CD14-positive monocyte (primary cell): ENCODE results near the gene FLNA. TPM values are rescaled to one million over a fixed set of nuclear protein-coding genes. Genes with fewer than 3 reads are reported as not detected.
A peak's percentile ranks its signal among the peaks of the same experiment; 100 is the strongest.
"Not testable (repeated sequence)": the region's sequence is repeated elsewhere in the genome, so short reads cannot be mapped to it uniquely, and the experiment has no call there.

Experiments used
- DNase-seq, 3 donors: peaks; one replicate each; pipeline ENCODE4 v3.0.0-alpha.2; 2011 to 2022
- H2AFZ ChIP-seq: 2 replicates; pipeline ENCODE4 v1.6.0; 2012; ENCODE audit warnings: mild to moderate bottlenecking, low read depth, low read length, inconsistent platforms; ENCODE audit not compliant: insufficient read depth, poor library complexity, severe bottlenecking
- H3K27ac ChIP-seq, 2 donors: 1 replicate in 1 of 2; 2 replicates in 1 of 2; pipeline ENCODE4 v1.5.1; 2012 to 2013; ENCODE audit warnings: low read length in 2 of 2, control low read depth in 1 of 2, inconsistent platforms in 1 of 2, low read depth in 1 of 2, mild to moderate bottlenecking in 1 of 2
- H3K27me3 ChIP-seq, 2 donors: one replicate each; pipeline versions ENCODE4 v1.6.0 to v1.6.1; 2011 to 2013; ENCODE audit warnings: low read length in 2 of 2; ENCODE audit not compliant: control insufficient read depth in 2 of 2, insufficient read depth in 2 of 2
- H3K36me3 ChIP-seq, 2 donors: replicated peaks in 1 of 2; 1 replicate in 1 of 2; 2 replicates in 1 of 2; pipeline versions ENCODE4 v1.5.1 to v1.6.1; 2012 to 2013; ENCODE audit warnings: low read length in 2 of 2, control low read depth in 1 of 2, inconsistent platforms in 1 of 2, mild to moderate bottlenecking in 1 of 2; ENCODE audit not compliant: insufficient read depth in 2 of 2, control insufficient read depth in 1 of 2
- H3K4me1 ChIP-seq, 2 donors: 1 replicate in 1 of 2; 2 replicates in 1 of 2; pipeline versions ENCODE4 v1.5.1 to v1.6.1; 2012 to 2013; ENCODE audit warnings: low read length in 2 of 2, control low read depth in 1 of 2, inconsistent platforms in 1 of 2, mild to moderate bottlenecking in 1 of 2, moderate library complexity in 1 of 2; ENCODE audit not compliant: insufficient read depth in 2 of 2, control insufficient read depth in 1 of 2
- H3K4me2 ChIP-seq: replicated peaks from 2 replicates; pipeline ENCODE3; 2012; ENCODE audit warnings: low read length, moderate library complexity, mild to moderate bottlenecking; ENCODE audit not compliant: poor library complexity, severe bottlenecking; ENCODE audit errors: extremely low read depth
- H3K4me3 ChIP-seq, 3 experiments: fragments of 200-600 bp in 1 of 3; sonication (generic) in 1 of 3; replicated peaks in 1 of 3; 1 replicate in 2 of 3; 2 replicates in 1 of 3; pipeline ENCODE4 v1.5.1; 2011 to 2013; ENCODE audit warnings: low read length in 3 of 3, mild to moderate bottlenecking in 3 of 3, control low read depth in 2 of 3, low read depth in 2 of 3, inconsistent platforms in 1 of 3, moderate library complexity in 1 of 3
- H3K79me2 ChIP-seq: 2 replicates; pipeline ENCODE4 v1.6.0; 2012; ENCODE audit warnings: mild to moderate bottlenecking, control low read depth, inconsistent platforms, low read length, moderate library complexity; ENCODE audit not compliant: insufficient read depth
- H3K9ac ChIP-seq: 2 replicates; pipeline ENCODE4 v1.6.0; 2017; ENCODE audit warnings: low read length, mild to moderate bottlenecking; ENCODE audit not compliant: insufficient read depth, poor library complexity, severe bottlenecking
- H3K9me3 ChIP-seq, 2 donors: replicated peaks in 1 of 2; 1 replicate in 1 of 2; 2 replicates in 1 of 2; pipeline versions ENCODE4 v1.5.1 to v1.6.1; 2012 to 2013; ENCODE audit warnings: low read length in 2 of 2, control low read depth in 1 of 2; ENCODE audit not compliant: control insufficient read depth in 1 of 2, insufficient read depth in 1 of 2
- H4K20me1 ChIP-seq: 2 replicates; pipeline ENCODE4 v1.6.0; 2012; ENCODE audit warnings: mild to moderate bottlenecking, low read length, control low read depth, moderate library complexity; ENCODE audit not compliant: insufficient read depth
- H3K27ac Mint-ChIP-seq, 7 donors: one replicate each; pipeline ENCODE4 v1.8.0; 2020; ENCODE audit warnings: mild to moderate bottlenecking in 7 of 7, mixed read lengths in 7 of 7, moderate library complexity in 6 of 7, inconsistent platforms in 2 of 7
- H3K27me3 Mint-ChIP-seq, 3 donors: one replicate each; pipeline ENCODE4 v1.8.0; 2021 to 2022; ENCODE audit warnings: low read depth in 3 of 3, mild to moderate bottlenecking in 3 of 3, mixed read lengths in 3 of 3, moderate library complexity in 3 of 3, inconsistent platforms in 1 of 3
- H3K36me3 Mint-ChIP-seq, 2 donors: one replicate each; pipeline ENCODE4 v1.8.0; 2020; ENCODE audit warnings: mixed read lengths in 2 of 2, inconsistent platforms in 1 of 2, mild to moderate bottlenecking in 1 of 2
- H3K4me1 Mint-ChIP-seq: one replicate; pipeline ENCODE4 v1.8.0; 2020; ENCODE audit warnings: mild to moderate bottlenecking, mixed read lengths
- H3K4me3 Mint-ChIP-seq, 2 donors: one replicate each; pipeline ENCODE4 v1.8.0; 2020; ENCODE audit warnings: mild to moderate bottlenecking in 2 of 2, mixed read lengths in 2 of 2, moderate library complexity in 1 of 2
- H3K9me3 Mint-ChIP-seq, 7 donors: one replicate each; pipeline ENCODE4 v1.8.0; 2020 to 2022; ENCODE audit warnings: mixed read lengths in 7 of 7, mild to moderate bottlenecking in 6 of 7, moderate library complexity in 6 of 7, inconsistent platforms in 2 of 7
- WGBS: methylation state at CpG from one replicate; pipeline ENCODE4 v1.1.5; 2013; ENCODE audit warnings: missing lambda C conversion rate; ENCODE audit not compliant: insufficient coverage; 5-methylcytosine and 5-hydroxymethylcytosine counted together
- intact Hi-C, 2 donors: fragments of 100-400 bp; cut with micrococcal nuclease; formaldehyde crosslinking; loops; one replicate each; pipeline versions ENCODE4 v1.15.0 to v1.15.1; 2023
- polyA plus RNA-seq, 3 donors: library from polyadenylated mRNA; depleted of rRNA in 1 of 3; unstranded in 2 of 3; stranded (reverse) in 1 of 3; fragments of 300-500 nt in 2 of 3; fragments of >200 nt in 1 of 3; fragmentation: Illumina TruSeq in 2 of 3; gene quantifications; 1 replicate in 2 of 3; 2 replicates in 1 of 3; pipeline ENCODE4 v1.2.3, GENCODE V29; 2012 to 2021
- TF ChIP-seq, protein P1 (sequence below): fragments of 200-600 bp; IDR thresholded peaks from one replicate; pipeline ENCODE4 v1.8.0; 2022; ENCODE audit warnings: antibody characterized with exemption, mild to moderate bottlenecking

FLNA gene
- polyA plus RNA-seq, 3 donors, result 111 to 874 (median 219) TPM

DNA sequence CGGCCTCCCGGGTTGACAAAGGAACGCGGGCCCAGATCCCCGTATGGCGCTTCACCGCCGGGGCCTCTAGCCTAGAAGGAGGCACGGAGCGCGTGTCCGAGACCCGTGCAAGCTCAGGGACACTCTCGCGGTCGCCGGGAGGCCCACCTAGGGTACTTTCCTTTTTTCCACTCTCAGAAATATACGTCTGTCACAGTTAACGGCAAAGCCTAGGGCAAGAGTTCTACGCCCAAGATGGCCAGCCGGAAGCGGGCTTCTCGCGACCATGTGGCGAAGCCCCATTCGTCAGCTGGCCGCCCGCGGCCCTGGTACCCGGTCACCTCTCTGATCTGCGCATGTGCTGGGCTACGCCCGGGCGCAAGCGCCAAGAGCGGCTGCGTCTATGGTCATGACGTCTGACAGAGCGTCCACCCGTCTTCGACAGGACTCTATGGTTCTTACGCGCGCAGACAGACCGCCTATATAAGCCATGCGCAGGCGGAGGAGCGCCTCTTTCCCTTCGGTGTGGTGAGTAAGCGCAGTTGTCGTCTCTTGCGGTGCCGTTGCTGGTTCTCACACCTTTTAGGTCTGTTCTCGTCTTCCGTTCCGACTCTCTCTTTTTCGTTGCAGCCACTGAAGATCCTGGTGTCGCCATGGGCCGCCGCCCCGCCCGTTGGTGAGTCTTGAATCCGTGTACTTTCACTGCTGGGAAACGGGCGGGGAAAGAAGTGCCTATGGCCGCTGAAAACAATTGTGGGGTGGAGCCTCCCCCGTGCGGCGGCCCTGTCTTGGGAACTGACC, 23.6 kb upstream of the FLNA start, which contains the start of gene RPL10:
TSS of gene RPL10 (plus strand) at position 490 of the 780 bp plus-strand sequence. CDS start at position 633, 143 bp downstream.
- no peaks in the 10 kb centered on the region for H3K9me3 ChIP-seq
- WGBS, result under 1% methylated on average over 57 of the region's 69 CpGs
- Mint-ChIP-seq H3K4me1 (peaks cover 15% of the 10 kb centered on the region), H3K27me3 (peaks cover 0 to 9% (median 0%) of the 10 kb centered on the region in 3 donors), H3K36me3 (peaks cover 25 to 36% of the 10 kb centered on the region in 2 donors), H3K27ac (peak within 1 kb of the TSS; percentile 97 to 99 (median 99)), H3K4me3 (peak within 1 kb of the TSS; percentile 97), H3K9me3 (peaks cover 0 to 22% (median 4%) of the 10 kb centered on the region in 7 donors)
- intact Hi-C loops, result loop anchor here in 1 of 2 donors (5.0 kb wide), 1 partner anchor 134 kb away; no protein-coding TSS in a partner anchor
- H2AFZ ChIP-seq, result peak within 1 kb of the TSS; percentile 65
- peak within 1 kb of the TSS; percentile 87 for H3K4me2 ChIP-seq
- H3K36me3 ChIP-seq, result peaks cover 23 to 28% of the 10 kb centered on the region in 2 donors
- no peaks in the 10 kb centered on the region for H3K27me3 ChIP-seq
- peaks cover 45% of the 10 kb centered on the region for H4K20me1 ChIP-seq
- H3K4me3 ChIP-seq, result peak within 1 kb of the TSS; percentile 79 to 92 (median 81)
- peak within 1 kb of the TSS; percentile 90 for H3K9ac ChIP-seq
- DNase-seq, result peak; percentile 94 to 97 (median 96)
- H3K79me2 ChIP-seq, result peaks cover 18% of the 10 kb centered on the region
- TF ChIP-seq, protein P1, sequence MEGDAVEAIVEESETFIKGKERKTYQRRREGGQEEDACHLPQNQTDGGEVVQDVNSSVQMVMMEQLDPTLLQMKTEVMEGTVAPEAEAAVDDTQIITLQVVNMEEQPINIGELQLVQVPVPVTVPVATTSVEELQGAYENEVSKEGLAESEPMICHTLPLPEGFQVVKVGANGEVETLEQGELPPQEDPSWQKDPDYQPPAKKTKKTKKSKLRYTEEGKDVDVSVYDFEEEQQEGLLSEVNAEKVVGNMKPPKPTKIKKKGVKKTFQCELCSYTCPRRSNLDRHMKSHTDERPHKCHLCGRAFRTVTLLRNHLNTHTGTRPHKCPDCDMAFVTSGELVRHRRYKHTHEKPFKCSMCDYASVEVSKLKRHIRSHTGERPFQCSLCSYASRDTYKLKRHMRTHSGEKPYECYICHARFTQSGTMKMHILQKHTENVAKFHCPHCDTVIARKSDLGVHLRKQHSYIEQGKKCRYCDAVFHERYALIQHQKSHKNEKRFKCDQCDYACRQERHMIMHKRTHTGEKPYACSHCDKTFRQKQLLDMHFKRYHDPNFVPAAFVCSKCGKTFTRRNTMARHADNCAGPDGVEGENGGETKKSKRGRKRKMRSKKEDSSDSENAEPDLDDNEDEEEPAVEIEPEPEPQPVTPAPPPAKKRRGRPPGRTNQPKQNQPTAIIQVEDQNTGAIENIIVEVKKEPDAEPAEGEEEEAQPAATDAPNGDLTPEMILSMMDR, result no peak
- peaks cover 20 to 28% of the 10 kb centered on the region in 2 donors for H3K4me1 ChIP-seq
- peak within 1 kb of the TSS; percentile 97 to 100 for H3K27ac ChIP-seq

GRCh38 chrX:154396973-154397887, 22.8 kb upstream of the FLNA start:
- Histone ChIP-seq H3K27ac (peak overlapping the region; percentile 97 to 100), H3K79me2 (peaks cover 18% of the 10 kb centered on the region), H2AFZ (peak overlapping the region; percentile 65), H3K4me3 (peak overlapping the region; percentile 40 to 92 (median 66)), H3K36me3 (peaks cover 23 to 26% of the 10 kb centered on the region in 2 donors), H3K9ac (peak overlapping the region; percentile 90), H3K4me1 (peaks cover 20 to 28% of the 10 kb centered on the region in 2 donors), H3K27me3 (no peaks in the 10 kb centered on the region), H4K20me1 (peaks cover 40% of the 10 kb centered on the region), H3K9me3 (no peaks in the 10 kb centered on the region), H3K4me2 (peak overlapping the region; percentile 65)
- H3K4me3 Mint-ChIP-seq, result peak overlapping the region; percentile 97
- H3K9me3 Mint-ChIP-seq, result peaks cover 0 to 22% (median 4%) of the 10 kb centered on the region in 7 donors
- H3K27me3 Mint-ChIP-seq, result peaks cover 0 to 6% (median 0%) of the 10 kb centered on the region in 3 donors
- DNase-seq, result peak; percentile 48 to 75 (median 72)
- 14% methylated on average over 37 of the region's 53 CpGs for WGBS
- intact Hi-C loops, result loop anchor here in 1 of 2 donors (5.0 kb wide), 1 partner anchor 135 kb away; no protein-coding TSS in a partner anchor
- peaks cover 20 to 29% of the 10 kb centered on the region in 2 donors for H3K36me3 Mint-ChIP-seq
- TF ChIP-seq, protein P1, result no peak
- peak overlapping the region; percentile 97 to 99 (median 99) for H3K27ac Mint-ChIP-seq
- peaks cover 15% of the 10 kb centered on the region for H3K4me1 Mint-ChIP-seq

DNA sequence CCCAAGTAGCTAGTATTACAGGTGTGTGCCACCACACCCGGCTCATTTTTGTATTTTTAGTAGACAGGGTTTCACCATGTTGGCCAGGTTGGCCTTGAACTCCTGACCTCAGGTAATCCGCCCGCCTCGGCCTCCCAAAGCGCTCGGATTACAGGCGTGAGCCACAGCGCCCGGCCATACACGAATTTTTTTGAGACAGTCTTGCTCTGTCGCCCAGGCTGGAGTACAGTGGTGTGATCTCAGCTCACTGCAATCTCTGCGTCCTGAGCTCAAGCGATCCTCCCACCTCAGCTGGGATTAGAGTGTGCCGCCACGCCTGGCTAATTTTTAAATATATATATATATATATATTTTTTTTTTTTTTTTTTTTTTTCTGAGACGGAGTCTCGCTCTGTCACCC, 21.9 kb upstream of the FLNA start:
- not testable (repeated sequence) for H3K27me3 Mint-ChIP-seq, H3K27ac ChIP-seq, H3K4me2 ChIP-seq, H3K27ac Mint-ChIP-seq, H3K27me3 ChIP-seq, H3K4me3 ChIP-seq, H3K9me3 ChIP-seq, H2AFZ ChIP-seq, DNase-seq, H3K9ac ChIP-seq
- H4K20me1 ChIP-seq, result peaks cover 31% of the 10 kb centered on the region
- 100% methylated on average over 3 of the region's 17 CpGs for WGBS
- H3K4me1 ChIP-seq, result peaks cover 20 to 28% of the 10 kb centered on the region in 2 donors
- H3K36me3 ChIP-seq, result peaks cover 21 to 24% of the 10 kb centered on the region in 2 donors
- peaks cover 20 to 27% of the 10 kb centered on the region in 2 donors for H3K36me3 Mint-ChIP-seq
- peak overlapping the region in 1 of 2 donors; percentile 97 for H3K4me3 Mint-ChIP-seq
- intact Hi-C loops, result loop anchor here in 1 of 2 donors (5.0 kb wide), 1 partner anchor 136 kb away; no protein-coding TSS in a partner anchor
- H3K9me3 Mint-ChIP-seq, result peaks cover 0 to 22% (median 4%) of the 10 kb centered on the region in 7 donors
- H3K79me2 ChIP-seq, result peaks cover 18% of the 10 kb centered on the region
- H3K4me1 Mint-ChIP-seq, result peaks cover 15% of the 10 kb centered on the region
